ENCODE data around the gene NEURL1.

DNA sequence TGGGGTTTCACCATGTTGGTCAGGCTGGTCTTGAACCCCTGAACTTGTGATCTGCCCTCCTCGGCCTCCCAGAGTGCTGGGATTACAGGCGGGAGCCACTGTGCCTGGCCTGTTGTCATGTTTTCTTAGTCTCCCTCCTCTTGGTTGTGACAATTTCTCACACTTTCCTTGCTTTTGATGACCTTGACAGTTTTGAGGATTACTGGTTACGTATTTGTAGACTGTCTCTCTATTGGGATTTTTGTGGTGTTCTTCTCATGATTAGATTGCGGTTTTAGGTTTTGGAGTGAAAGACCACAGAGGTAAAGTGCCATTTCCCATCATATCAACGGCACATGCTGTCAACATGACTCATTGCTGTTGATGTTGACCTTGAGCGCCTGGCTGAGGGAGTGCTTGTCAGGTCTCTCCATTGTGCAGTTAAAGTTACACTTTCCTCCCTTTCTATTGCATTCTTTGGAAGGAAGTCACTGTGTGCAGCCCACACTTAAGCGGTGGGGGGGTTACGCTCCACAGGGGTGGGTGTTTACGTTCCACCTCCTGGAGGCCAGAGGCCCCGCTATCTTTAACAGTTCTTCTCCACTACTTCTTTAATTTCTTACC lies 10.8 kb downstream of the NEURL1 start:
- TF ChIP-seq, protein P1, sequence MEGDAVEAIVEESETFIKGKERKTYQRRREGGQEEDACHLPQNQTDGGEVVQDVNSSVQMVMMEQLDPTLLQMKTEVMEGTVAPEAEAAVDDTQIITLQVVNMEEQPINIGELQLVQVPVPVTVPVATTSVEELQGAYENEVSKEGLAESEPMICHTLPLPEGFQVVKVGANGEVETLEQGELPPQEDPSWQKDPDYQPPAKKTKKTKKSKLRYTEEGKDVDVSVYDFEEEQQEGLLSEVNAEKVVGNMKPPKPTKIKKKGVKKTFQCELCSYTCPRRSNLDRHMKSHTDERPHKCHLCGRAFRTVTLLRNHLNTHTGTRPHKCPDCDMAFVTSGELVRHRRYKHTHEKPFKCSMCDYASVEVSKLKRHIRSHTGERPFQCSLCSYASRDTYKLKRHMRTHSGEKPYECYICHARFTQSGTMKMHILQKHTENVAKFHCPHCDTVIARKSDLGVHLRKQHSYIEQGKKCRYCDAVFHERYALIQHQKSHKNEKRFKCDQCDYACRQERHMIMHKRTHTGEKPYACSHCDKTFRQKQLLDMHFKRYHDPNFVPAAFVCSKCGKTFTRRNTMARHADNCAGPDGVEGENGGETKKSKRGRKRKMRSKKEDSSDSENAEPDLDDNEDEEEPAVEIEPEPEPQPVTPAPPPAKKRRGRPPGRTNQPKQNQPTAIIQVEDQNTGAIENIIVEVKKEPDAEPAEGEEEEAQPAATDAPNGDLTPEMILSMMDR (IDR thresholded peaks at IDR 0.05; ENCODE audit: insufficient read depth, low read length, poor library complexity, severe bottlenecking): no peak
- no peak for TF ChIP-seq EZH2phosphoT487 (conservative IDR thresholded peaks at IDR 0.05; ENCODE audit: low read length)
